GM23338 (cell line): ENCODE measurements around the gene NR2E3.

Source experiments
- CTCF ChIP-seq, 2 experiments: fragments of 200-600 bp in 1 of 2; sonication (generic) in 1 of 2; conservative IDR thresholded peaks; 2 replicates each; pipeline versions ENCODE4 v1.5.1 to v1.6.1; 2016 to 2017; ENCODE audit warnings: antibody characterized with exemption in 2 of 2, low read depth in 2 of 2, mild to moderate bottlenecking in 2 of 2, moderate library complexity in 1 of 2
- TF ChIP-seq, protein P1 (sequence below): IDR thresholded peaks from 2 replicates; pipeline ENCODE4 v1.6.1; 2016; ENCODE audit warnings: antibody characterized with exemption

- TF ChIP-seq CTCF (conservative IDR thresholded peaks at IDR 0.05; ENCODE audit: low read depth in 2 of 2), result no peak
- TF ChIP-seq, protein P1, sequence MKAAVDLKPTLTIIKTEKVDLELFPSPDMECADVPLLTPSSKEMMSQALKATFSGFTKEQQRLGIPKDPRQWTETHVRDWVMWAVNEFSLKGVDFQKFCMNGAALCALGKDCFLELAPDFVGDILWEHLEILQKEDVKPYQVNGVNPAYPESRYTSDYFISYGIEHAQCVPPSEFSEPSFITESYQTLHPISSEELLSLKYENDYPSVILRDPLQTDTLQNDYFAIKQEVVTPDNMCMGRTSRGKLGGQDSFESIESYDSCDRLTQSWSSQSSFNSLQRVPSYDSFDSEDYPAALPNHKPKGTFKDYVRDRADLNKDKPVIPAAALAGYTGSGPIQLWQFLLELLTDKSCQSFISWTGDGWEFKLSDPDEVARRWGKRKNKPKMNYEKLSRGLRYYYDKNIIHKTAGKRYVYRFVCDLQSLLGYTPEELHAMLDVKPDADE, result no peak
These were observed at the start of gene NR2E3 for GRCh38 chr15:71810256-71811035.
